HUDEP-2 (cell line): ENCODE data around the gene MCTP2.

Source experiments
- DNase-seq, 76 experiments: peaks; one replicate each; lab custom pipeline; 2025; ENCODE audit not compliant: unreplicated experiment in 76 of 76; lab: John Stamatoyannopoulos, UW

Gene MCTP2

GRCh38 chr15:94259863-94260262 lies 28.5 kb downstream of the MCTP2 start:
- no peak for DNase-seq

DNA sequence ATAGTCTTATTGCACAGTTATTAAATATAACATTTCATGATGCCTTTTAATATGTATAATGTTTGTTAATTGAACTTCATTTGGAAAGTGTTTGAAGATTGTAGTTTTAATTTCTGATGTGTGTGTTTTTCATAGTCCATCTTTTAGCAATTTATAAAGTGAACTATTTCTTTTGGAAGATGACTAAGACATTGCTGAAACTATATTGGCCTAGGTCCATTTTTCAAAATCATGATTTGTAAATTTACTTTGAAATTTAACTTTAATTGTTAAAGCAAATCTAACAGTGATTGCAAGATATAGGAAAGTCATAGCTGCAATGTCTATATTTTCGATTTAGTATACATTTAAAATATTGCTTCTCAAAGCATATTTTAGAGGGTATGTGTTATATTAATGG lies 30.8 kb downstream of the MCTP2 start:
- DNase-seq = no peak

DNA sequence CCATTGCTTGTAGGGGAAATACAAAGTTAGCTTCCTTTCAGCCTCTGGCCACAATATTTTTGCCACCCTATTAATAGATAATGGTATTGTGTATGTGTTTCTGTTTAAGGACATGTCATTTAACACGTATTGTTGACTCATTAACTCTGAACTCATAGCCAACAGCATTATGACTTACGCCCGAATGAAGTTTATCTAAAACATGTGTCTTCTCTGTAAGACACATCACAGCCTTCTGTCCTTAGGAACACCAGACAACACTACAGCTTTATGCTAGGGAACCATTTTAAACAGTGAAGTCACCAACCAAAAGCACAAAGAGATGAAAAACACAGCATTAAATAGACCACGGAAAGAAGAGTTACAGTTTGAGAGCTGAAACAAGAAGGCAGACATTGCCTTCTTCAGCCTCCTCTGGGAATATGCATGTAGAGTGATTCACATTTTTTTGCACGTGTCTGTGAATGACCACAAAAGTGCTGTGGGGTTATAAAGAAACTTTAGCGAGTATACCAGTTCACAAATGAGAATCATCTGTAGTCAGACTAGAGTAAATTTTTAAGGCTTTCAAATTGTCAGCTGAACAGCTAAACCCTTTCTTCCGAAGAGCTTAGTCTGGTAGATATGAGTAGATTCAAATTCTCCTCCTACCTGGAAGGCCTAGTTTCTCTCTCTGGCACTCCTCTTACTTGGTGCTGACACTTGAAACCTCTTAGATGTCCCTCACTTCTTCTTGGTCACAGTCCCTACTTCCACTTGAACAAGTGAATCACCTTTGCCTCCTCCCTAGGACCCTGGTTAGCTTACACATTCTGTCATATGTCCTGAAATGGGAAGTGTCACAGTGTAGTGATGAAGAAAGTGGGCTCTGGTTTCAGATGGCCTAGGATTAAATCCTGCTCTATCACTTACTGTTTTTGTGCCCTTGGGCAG lies 32.2 kb downstream of the MCTP2 start:
- DNase-seq = no peak

GRCh38 chr15:94265009-94265408 lies 33.6 kb downstream of the MCTP2 start:
- no peak for DNase-seq

GRCh38 chr15:94265982-94266381 lies 34.6 kb downstream of the MCTP2 start:
- no peak for DNase-seq

GRCh38 chr15:94266789-94267188 lies 35.4 kb downstream of the MCTP2 start:
- DNase-seq = no peak

DNA sequence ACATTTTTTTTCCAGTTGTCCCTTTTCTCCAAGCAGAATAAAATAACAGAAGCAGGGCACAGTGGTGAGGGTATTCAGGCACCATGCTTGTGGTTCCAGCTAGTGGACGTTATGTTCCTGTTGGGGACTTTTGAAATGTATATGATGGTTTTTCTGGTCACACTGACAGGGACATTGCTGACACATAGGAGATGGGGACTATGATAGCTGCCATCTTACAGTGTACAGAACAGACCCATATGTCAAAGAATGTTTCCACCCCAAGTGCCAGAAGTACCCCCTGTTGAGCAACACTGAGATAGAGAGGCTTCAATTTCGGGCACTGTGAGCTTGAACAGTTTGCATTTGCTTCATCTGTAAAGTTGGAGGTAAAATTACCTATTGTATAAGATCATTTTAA lies 38.6 kb downstream of the MCTP2 start:
- DNase-seq = no peak

GRCh38 chr15:94270570-94270969 lies 39.2 kb downstream of the MCTP2 start:
- DNase-seq = no peak

GRCh38 chr15:94272251-94272898 lies 41.0 kb downstream of the MCTP2 start:
- DNase-seq = no peak

- DNase-seq = no peak
Measured at GRCh38 chr15:94273826-94274225, 42.5 kb downstream of the MCTP2 start.

DNA sequence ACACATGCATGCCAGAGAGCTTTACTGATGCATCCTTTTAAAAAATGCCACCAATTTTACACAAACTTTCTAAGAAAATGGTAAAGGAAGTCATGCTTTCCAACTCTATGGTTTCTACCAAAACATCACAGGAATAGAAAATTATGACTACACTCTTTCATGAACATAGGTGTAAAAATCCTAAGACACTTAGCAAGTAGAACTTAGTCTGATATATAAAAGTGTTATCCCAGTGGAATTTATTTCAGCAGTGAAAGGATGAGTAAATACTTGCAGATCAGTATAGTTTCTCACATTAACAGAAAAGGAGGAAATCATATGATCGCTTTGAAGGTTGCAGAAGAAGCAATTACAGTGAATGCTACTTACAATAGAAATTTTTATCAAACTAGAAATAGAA lies 43.4 kb downstream of the MCTP2 start:
- DNase-seq = no peak

- DNase-seq = no peak
Measured at GRCh38 chr15:94277485-94277884, 46.1 kb downstream of the MCTP2 start.

- DNase-seq = no peak
Measured at GRCh38 chr15:94279736-94280135, 48.4 kb downstream of the MCTP2 start.

DNA sequence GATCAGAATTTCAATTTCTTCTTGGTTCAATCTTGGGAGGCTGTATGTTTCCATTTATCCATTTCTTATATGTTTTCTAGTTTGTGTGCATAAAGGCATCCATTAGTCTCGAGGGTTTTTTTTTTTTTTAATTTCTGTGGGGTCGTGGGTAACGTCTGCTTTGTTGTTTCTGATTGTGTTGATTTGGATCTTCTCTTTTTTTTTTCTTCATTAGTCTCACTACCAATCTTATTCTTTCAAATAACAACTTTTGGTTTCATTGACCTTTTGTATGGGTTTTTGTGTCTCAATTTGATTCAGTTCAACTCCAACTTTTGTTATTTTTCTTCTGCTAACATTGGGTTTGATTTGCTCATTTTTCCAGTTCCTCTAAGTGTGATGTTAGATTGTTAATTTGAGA lies 48.9 kb downstream of the MCTP2 start:
- no peak for DNase-seq

GRCh38 chr15:94282269-94283250 lies 51.2 kb downstream of the MCTP2 start:
- peak in 1 of 76 experiments; percentile 7 for DNase-seq

DNA sequence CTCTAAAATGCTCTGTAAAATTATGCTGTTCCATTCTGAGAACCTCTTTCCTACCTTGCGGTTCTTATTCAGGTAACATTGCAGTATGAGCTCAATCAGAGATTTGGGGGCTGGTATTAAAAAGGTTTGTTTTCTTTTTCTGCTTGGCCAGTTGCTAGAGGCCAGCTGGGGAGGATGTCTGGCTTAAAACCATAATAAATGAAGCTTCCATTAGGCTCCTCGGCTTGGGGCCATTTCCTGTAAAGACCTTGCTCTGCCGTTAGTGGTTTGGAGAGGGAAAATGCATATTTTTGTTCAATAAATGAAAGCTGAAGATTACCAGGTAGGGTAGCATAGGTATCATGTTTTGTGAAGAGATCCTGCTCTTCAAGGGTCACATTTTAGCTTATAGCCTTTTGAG lies 55.2 kb downstream of the MCTP2 start:
- no peak for DNase-seq

- DNase-seq = peak in 64 of 76 experiments; percentile 12 to 87 (median 57)
Measured at GRCh38 chr15:94287794-94288246, 56.5 kb downstream of the MCTP2 start.

DNA sequence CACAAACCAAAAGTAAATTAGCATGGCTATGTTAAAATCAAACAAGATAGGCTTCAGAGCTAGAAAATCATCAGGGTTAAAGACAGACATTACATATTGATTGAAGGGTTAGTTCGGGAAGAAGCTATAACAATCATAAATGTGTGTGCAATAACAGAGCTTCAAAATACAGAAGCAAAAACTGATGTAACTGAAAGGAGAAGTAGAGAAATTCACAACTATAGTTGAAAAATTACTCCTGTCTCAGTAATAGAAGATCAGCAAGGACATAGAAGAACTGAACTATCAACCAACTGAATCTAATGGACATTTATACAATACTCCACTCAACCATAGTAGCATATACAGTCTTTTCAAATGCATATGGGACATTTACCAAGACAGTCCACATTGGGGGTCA lies 59.4 kb downstream of the MCTP2 start:
- no peak for DNase-seq

GRCh38 chr15:94293411-94294402 lies 62.3 kb downstream of the MCTP2 start:
- peak in 18 of 76 experiments; percentile 1 to 74 (median 34) for DNase-seq

DNA sequence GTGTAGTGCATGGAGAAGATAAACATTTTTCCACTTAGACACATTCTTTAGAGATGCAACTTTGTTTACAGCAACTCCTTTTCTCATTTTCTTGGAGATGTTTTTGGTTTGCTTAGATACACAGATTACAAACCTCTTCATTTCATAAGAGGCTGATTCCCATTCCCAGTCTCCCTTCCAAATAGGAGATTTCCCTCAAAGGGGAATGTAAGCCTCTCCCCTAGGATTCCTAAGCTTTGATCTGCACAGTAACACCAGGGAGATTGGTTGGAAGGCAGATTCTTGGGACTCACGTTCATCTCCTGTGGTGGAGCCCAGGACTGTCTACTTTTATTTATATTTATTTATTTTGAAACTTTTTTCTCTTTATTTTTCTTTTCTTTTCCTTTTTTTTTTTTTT lies 63.2 kb downstream of the MCTP2 start:
- no peak for DNase-seq
